ENCODE measurements around the gene MEIS2. TPM values are rescaled to one million over a fixed set of nuclear protein-coding genes. Genes with fewer than 3 reads are reported as not detected.

Gene MEIS2
- total RNA-seq, 1 donor from 2014 or later, result 6.7 TPM

DNA sequence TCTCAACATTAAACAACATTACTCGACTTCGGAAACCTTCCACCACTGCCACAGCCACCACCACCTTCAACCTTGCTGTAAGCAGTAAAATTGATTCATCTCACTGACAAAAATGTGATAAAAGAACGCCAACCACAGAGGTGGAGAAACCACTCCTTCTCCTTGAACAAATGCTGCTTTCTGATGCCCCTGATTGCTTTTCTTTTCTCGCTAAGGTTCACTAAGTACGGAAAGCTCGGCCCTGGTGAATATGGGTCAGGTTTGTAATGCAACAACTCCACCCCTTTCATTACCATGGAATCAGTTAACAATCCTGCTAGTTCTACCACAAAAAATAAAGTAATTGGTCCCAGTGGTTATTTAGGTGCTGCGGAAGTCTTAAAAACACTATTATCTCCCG lies 44.9 kb downstream of the MEIS2 start:
- TF ChIP-seq, protein P1, sequence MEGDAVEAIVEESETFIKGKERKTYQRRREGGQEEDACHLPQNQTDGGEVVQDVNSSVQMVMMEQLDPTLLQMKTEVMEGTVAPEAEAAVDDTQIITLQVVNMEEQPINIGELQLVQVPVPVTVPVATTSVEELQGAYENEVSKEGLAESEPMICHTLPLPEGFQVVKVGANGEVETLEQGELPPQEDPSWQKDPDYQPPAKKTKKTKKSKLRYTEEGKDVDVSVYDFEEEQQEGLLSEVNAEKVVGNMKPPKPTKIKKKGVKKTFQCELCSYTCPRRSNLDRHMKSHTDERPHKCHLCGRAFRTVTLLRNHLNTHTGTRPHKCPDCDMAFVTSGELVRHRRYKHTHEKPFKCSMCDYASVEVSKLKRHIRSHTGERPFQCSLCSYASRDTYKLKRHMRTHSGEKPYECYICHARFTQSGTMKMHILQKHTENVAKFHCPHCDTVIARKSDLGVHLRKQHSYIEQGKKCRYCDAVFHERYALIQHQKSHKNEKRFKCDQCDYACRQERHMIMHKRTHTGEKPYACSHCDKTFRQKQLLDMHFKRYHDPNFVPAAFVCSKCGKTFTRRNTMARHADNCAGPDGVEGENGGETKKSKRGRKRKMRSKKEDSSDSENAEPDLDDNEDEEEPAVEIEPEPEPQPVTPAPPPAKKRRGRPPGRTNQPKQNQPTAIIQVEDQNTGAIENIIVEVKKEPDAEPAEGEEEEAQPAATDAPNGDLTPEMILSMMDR (IDR thresholded peaks at IDR 0.05; ENCODE audit: insufficient read depth, low read length, poor library complexity, severe bottlenecking), result no peak
- Histone ChIP-seq H3K27me3 (ENCODE audit: control insufficient read depth, insufficient read depth, low read length) (no peaks in the 10 kb centered on the region), H3K36me3 (ENCODE audit: control insufficient read depth, insufficient read depth, low read length) (no peaks in the 10 kb centered on the region), H3K4me3 (ENCODE audit: low read depth, low read length) (no peak overlapping the region)
- DNase-seq (ENCODE audit: low read depth), result no peak

DNA sequence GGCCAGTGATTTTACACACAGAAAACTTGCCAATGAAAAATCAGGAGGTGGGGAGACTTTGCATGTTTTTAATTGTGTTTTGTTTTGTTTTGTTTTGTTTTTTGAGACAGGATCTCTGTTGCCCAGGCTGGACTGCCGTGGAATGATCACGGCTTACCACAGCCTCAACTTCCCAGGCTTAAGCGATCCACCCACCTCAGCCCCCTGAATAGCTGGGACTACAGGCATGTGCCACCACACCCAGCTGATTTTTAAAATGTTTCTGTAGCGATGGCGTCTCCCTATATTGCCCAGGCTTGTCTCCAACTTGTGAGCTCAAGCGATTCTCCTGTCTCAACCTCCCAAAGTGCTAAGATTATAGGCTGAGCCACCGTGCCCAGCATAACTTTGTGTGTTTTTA lies 46.0 kb downstream of the MEIS2 start:
- no peak for DNase-seq (ENCODE audit: low read depth)
- no peaks in the 10 kb centered on the region for H3K36me3 ChIP-seq (ENCODE audit: control insufficient read depth, insufficient read depth, low read length)
- no peaks in the 10 kb centered on the region for H3K27me3 ChIP-seq (ENCODE audit: control insufficient read depth, insufficient read depth, low read length)
- TF ChIP-seq, protein P1 (IDR thresholded peaks at IDR 0.05; ENCODE audit: insufficient read depth, low read length, poor library complexity, severe bottlenecking), result no peak
- no peak overlapping the region for H3K4me3 ChIP-seq (ENCODE audit: low read depth, low read length)

DNA sequence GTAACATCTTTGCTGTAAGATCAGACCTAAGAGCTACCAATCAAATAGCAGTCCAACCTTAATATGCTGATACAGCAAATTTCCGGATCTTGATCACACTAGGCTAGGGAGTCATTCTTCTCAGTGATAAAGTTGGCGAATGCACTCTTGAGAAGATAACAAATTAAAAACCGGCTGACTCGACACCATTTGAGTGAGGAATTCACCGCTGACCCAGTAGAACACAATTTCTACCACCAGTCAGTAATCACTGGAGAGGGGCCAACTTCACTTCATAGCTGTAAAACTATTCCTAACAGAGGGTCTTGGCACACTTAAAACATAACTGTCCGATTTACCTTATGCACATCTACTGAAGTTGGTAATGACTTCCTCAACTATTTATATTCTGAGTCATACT lies 47.2 kb downstream of the MEIS2 start:
- no peaks in the 10 kb centered on the region for H3K27me3 ChIP-seq (ENCODE audit: control insufficient read depth, insufficient read depth, low read length)
- TF ChIP-seq, protein P1 (IDR thresholded peaks at IDR 0.05; ENCODE audit: insufficient read depth, low read length, poor library complexity, severe bottlenecking), result no peak
- no peak for DNase-seq (ENCODE audit: low read depth)
- no peak overlapping the region for H3K4me3 ChIP-seq (ENCODE audit: low read depth, low read length)
- H3K36me3 ChIP-seq (ENCODE audit: control insufficient read depth, insufficient read depth, low read length), result no peaks in the 10 kb centered on the region

DNA sequence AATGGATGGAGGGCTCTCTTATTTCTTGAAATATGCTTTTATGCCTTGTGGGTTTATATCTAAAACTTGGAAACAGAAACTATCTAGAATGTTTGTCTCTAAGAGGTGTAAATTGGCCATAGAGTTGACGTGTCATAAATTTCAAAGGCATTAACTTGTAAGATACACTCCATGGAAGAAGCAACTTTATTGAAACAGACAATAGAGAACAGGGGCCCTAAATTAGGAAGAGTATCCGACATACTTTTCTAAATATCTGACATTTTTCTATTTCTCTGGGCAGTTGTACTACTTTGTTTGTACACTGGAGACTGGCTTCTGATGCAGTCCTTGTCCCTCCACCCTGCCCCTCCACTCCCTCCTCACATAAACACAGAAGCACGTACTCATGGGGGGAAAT lies 50.0 kb downstream of the MEIS2 start:
- no peak for DNase-seq (ENCODE audit: low read depth)
- Histone ChIP-seq H3K4me3 (ENCODE audit: low read depth, low read length) (no peak overlapping the region), H3K27me3 (ENCODE audit: control insufficient read depth, insufficient read depth, low read length) (no peaks in the 10 kb centered on the region), H3K36me3 (ENCODE audit: control insufficient read depth, insufficient read depth, low read length) (no peaks in the 10 kb centered on the region)
- TF ChIP-seq, protein P1 (IDR thresholded peaks at IDR 0.05; ENCODE audit: insufficient read depth, low read length, poor library complexity, severe bottlenecking), result no peak

DNA sequence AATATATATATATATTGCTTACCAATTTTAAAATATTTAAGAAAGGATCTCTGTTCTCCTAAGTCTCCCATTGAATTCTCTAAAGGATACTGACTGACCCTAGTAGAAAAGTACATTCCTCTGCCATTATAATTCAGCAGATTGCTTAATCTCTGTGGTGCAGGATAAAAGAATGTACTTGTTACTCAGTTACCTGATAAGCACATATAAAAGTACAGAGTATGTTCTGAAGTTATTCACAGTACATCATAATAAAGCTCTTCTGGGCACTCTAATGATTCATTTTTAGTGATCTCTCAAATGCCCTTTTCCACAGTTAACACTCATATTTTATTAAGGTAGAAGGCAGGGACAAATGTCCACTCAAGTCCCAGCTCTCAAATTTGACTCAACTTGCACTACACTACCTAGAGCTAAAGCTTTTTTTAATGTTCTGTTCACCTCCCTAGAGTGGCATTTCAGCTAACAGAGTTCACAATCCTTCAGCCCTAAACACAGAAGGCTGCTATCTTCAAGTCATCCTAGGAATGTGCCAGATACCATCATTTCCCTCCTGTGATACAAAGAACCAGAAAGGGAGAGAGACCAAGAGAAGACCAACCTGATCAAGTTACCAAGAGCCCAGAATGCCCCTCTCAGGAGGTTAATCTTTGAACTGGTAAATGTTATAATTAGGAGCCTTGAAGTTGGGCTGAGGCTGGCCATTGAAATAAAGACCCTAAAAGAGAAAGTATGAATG lies 53.3 kb downstream of the MEIS2 start:
- no peak for DNase-seq (ENCODE audit: low read depth)
- no peaks in the 10 kb centered on the region for H3K27me3 ChIP-seq (ENCODE audit: control insufficient read depth, insufficient read depth, low read length)
- no peaks in the 10 kb centered on the region for H3K36me3 ChIP-seq (ENCODE audit: control insufficient read depth, insufficient read depth, low read length)
- H3K4me3 ChIP-seq (ENCODE audit: low read depth, low read length), result no peak overlapping the region
- TF ChIP-seq, protein P1 (IDR thresholded peaks at IDR 0.05; ENCODE audit: insufficient read depth, low read length, poor library complexity, severe bottlenecking), result no peak

Data from kidney epithelial cell (primary cell).